ENCODE data around the gene SLAMF1.
"Not testable (repeated sequence)": the region's sequence is repeated elsewhere in the genome, so short reads cannot be mapped to it uniquely, and the experiment has no call there.

The SLAMF1 gene

GRCh38 chr1:160563230-160563629 lies 83.6 kb downstream of the SLAMF1 start:
- DNase-seq (ENCODE audit: low read depth, low spot score), result not testable (repeated sequence)

DNA sequence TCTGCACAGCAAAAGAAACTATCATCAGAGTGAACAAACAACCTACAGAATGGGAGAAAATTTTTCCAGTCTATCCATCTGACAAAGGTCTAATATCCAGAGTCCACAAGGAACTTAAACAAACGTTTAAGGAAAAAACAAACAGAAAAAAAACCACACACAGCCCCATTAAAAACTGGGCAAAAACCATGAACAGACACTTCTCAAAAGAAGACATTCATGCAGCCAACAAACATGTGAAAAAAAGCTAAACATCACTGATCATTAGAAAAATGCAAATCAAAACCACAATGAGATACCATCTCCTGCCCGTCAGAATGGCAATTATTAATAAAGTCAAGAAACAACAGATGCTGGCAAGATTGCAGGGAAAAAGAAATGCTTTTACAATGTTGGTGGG lies 84.1 kb downstream of the SLAMF1 start:
- DNase-seq (ENCODE audit: low read depth, low spot score), result not testable (repeated sequence)

- no peak for DNase-seq (ENCODE audit: low read depth, low spot score)
These were observed 86.0 kb downstream of the SLAMF1 start for GRCh38 chr1:160560806-160561205.

- no peak for DNase-seq (ENCODE audit: low read depth, low spot score)
These were observed 86.7 kb downstream of the SLAMF1 start for GRCh38 chr1:160560045-160560705.

DNA sequence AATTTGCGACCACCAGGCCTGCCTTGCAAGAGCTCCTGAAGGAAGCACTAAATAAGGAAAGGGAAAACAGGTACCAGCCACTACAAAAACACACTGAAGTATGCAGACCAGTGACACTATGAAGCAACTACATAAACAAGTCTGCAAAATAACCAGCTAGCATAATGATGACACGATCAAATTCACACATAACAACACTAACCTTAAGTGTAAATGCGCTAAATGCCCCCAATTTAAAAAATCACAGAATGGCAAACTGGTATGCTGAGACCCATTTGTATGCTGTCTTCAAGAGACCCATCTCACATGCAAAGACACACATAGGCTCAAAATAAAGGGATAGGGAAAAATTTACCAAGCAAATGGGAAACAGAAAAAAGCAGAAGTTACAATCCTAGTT lies 87.4 kb downstream of the SLAMF1 start:
- not testable (repeated sequence) for DNase-seq (ENCODE audit: low read depth, low spot score)

- DNase-seq (ENCODE audit: low read depth, low spot score), result no peak
These were observed 88.0 kb downstream of the SLAMF1 start for GRCh38 chr1:160558660-160559380.

Measured in astrocyte of the hippocampus (primary cell).